GM19043 (cell line): ENCODE measurements around the gene MCFD2.
"Not testable (repeated sequence)": the region's sequence is repeated elsewhere in the genome, so short reads cannot be mapped to it uniquely, and the experiment has no call there.

Source experiments
- ATAC-seq: cut with Tn5 transposase; IDR thresholded peaks from one replicate; pipeline ENCODE4 v1.9.1; 2021; ENCODE audit warnings: low read depth; ENCODE audit not compliant: unreplicated experiment

MCFD2 gene

DNA sequence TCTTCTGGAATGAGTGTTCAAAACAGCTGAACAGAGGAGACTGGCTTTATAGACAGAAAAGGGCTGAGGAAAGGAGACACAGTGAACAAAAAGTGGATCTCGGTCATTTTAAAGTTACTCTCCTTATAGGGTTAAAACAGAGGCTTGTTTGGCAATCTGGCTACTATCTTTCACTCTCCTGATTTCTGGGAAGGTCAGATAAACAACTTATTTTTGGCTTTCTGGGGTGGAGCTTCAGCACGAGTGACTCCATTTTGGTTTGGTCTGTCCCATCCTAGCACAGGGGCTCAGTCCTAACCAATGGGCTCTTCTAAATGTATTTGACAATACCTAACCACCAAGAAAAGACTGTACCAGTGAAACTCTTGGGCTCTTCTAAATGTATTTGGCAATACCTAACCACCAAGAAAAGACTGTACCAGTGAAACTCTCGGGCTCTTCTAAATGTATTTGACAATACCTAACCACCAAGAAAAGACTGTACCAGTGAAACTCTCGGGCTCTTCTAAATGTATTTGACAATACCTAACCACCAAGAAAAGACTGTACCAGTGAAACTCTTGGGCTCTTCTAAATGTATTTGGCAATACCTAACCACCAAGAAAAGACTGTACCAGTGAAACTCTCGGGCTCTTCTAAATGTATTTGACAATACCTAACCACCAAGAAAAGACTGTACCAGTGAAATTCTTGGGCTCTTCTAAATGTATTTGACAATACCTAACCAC, 39.5 kb downstream of the MCFD2 start:
- ATAC-seq, result not testable (repeated sequence)

DNA sequence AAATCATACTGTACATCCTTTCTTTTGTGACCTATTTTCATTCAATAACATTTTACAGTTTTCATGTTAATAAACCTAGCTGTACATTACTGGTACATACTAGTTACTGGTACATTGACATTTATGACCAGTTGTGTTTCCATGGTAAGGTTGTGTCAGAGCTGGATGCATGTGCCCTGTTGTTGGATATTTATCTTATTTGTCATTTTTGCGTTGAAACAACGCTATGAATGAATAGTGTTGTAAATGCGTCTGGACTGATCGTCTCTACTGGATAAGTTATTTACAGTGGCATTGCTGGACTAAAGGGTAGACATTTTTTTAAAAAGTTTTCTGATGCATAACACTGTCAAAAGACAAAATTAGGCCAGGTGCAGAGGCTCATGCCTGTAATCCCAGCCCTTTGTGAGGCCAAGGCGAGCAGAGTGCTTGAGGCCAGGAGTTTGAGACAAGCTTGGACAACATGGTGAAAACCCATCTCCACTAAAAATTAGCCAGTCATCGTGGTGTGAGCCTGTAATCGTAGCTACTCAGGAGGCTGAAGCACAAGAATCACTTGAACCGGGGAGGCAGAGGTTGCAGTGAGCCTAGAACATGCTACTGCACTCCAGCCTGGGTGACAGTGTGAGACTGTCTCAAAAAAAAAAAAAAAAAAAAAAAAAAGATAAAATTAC, 40.2 kb downstream of the MCFD2 start:
- ATAC-seq, result no peak

DNA sequence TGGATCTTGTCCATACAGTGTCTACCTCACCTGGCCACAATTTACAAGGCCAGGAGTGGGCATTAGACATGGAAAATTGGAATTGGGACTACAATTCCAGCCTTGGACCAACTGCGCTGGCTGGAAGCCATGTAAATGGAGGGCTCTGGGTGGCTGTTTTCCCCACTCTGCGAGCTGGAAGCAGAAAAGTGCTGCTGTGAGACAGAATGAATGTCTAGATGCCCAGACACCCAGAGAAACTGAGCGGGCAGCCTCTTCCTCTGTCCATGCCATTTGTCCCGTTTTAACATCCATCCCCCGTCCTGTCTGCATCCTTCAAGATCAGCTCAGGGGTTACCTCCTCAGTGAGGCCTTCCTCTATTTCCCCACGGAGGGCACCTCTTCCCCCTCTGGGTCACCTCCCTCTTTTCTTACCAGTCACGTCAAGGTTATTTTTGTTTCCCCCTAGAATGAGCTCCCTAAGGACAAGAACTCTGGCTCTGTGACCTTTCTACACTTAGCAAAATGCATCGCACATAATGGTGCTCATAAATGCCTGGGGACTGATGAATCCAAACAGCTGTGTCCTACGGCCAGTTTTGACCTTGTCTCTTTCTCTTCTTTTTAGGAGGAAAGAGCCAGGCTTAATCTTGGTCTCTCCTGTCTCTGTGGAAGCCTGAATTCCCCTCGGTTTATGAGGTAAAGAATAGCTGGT, 41.2 kb downstream of the MCFD2 start:
- no peak for ATAC-seq

DNA sequence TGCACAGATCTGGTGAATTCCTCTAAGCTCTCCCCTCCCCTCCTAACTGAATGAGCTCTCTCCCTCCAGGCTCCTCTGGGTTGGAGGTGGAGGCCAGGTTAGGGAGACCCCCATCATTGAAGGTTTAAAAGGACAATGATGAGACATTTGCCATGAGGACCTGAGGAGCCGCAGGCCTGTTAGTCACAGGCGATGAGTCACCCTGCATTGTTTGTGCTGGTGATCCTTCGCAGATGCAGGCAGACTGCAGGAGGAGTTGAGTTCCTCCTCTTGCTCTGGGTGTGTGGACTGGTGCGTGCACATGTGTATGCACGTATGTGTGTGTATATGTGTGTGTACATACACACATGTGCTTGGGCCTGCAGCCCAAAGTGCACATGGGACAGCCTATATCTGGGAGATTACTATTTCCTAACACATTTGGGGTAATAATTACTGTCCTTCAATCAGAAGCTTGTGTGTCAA, 42.0 kb downstream of the MCFD2 start:
- ATAC-seq, result no peak

DNA sequence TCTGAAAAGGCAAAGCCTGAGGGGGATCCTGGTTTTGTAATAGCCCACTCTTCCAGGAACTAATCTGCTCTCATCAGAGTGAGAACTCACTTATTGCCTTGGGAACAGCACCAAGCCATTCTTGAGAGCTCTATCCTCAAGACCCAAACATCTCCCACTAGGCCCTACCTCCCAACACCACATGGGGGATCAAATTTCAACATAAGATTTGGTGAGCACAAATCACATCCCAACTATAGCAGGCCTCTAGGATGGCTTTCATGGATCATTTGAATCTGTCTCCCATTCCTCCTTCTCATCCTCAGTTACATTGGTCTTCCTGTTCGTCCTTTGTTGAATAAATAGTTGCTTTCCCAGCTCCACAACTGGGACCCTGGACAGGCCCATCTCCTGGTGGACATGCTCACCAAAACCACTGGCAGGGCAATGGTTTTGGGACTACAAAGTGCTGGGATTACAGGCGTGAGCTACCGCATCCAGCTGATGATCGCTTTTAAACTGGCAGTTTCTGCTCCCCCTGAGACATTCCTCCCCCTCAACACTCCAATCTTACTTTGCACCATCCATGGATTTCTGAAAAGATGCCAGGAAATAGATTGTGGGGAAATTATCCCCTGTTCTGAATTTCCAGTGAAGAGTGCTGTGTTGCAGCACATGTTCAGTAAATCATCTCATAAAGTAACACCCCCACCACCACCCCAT, 42.6 kb downstream of the MCFD2 start:
- ATAC-seq, result no peak

DNA sequence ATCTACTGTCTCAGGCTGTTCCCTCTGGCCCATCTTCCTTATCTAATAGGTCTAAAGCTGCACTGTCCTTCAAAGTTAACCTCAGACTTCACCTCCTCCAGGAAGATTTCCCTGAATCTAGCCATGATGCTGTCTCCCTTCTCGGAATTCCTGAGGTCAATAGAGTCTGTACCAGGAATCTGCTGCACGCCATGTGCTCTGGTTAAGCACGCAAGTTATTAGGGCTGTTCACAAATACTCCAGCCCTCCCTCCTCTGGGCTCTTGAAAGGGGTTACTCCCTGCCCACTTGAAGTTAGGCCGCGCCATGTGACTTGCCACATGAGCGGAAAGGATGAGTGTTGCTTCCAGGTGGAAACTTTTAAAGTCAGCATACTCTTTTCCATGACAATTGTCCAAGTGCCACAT, 43.6 kb downstream of the MCFD2 start:
- no peak for ATAC-seq

DNA sequence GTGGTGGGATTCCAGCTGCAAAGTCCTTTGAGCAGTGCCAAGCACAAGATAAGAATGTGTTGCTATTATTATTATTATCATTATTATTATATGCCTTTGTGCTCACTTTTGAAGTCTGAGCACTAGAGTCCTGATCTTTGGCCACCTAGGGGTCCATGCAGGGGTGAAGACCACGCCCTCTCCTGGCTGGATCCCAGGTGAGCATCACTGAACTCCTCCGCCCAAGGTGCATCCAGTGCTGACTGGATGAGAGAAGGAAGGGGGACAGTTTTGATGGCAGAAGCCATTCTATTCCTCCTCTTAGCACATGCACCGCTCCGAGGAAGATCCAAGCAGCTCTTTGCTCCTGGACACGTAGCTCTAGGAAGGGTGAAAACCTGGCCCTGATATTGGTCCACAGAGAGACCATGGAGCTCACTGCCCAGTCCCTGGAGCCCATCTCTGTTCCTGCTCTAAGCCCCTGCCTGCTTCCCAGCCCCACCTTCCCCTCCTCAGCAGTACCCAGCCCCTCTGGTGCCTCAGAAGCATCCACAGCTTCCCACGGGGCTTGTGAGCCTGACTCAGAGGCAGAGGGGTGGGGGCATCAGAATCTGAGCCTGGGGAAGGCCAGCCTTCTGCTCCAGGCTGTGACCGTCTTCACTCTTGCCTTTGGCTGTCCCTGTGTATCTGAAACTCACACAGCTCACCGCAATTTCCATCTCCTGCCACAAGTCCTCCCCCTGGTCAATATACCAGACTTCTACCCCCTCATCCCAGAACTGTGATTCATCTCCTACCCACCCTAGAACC, 45.4 kb downstream of the MCFD2 start:
- no peak for ATAC-seq

DNA sequence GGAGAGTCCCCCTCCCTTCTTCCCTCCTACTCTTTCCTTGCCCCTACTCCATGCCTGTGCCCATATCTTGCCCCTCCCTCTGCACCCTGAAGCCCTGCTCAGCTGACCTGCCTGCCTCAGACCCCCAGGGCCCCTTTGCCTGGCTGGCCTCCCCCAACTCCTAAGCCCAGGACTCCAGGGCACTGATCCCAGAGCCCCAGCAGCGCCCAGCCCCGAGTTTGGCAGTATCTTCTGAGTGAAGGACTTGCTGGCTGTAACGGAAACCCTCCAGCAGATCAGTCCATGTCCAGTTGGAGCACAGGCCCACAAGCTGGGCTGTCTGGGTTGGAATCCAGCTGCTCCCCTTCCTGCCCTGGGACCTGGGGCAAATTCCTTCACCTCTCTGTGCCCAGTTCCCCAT, 46.0 kb downstream of the MCFD2 start:
- no peak for ATAC-seq

DNA sequence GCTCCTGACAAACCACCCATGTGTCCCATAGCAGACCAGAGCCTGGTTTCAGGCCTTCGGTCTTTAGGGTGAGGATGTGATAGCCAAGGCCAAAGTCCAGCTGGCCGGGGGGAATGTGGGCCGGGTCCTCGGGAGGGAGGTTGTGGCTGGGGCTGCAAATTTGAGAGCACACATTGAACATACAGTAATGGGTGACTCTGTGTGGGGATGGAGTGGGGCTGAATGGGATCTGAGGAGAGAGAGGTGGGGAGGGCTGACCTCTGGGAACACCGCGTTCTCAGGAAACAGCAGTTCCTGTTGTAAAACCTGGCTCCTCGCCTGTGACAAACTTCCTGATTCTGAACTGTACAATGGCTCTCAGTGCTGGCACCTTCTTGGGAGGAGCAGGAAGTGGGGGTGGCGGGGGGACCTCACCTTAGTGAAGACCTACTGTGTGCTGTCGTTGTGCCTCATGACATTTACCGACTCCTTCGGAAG, 48.8 kb downstream of the MCFD2 start:
- ATAC-seq, result no peak

DNA sequence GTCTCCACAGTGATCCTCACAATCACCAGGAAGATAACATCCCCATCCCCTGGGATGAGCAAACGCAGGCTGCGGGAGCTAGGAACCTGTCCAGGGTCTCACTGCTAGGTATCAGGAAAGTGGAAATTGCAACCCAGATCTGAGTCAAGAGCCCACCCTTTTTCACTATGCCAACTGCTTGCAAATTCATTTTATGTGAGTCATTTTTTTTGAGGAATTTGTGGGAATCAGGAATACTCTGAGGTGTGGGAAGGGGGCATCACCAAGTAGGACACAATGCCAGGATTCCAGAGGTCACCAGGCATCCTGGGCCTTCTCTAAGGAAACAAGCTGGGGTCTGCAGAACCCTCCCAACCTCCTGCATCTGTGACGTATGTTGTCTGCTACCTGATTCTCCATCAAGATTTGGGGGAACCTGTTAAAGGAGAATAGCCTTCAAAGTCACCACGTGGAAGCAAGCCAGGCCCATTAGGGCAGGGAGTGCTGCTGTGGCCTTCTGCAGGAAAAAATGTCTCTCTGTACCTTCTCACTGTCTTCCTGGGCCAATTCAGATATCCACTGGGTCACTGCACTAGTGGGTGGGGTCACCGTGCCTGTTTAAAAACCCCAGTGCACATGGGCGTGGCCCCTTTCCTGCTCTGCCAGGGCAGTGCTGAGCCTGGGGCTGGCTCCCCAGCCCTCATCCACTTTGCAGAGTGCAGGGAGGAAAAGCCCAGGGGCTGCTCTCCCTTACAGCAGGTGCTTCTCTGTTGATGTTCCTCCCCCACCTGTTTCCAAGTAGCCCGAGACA, 50.2 kb downstream of the MCFD2 start:
- ATAC-seq, result no peak

DNA sequence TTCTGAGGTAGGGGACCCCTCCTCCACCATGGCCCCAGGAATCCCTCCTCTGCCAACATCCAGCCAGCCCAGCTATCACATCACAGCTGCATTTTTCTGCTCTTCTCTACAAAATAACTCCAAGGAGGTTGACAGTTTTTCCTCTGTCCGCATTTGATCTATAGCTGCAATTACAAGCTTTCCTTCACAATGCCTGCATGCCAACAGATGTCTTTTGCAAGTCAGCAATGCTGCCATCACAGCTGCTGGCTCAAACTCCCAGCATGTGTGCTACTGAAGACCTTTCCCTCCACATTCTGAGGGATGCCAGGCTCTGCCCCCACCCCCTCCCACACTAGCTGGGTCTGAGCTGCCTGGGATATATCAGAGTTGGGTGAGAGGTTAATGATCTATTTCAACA, 51.7 kb downstream of the MCFD2 start:
- ATAC-seq, result no peak

DNA sequence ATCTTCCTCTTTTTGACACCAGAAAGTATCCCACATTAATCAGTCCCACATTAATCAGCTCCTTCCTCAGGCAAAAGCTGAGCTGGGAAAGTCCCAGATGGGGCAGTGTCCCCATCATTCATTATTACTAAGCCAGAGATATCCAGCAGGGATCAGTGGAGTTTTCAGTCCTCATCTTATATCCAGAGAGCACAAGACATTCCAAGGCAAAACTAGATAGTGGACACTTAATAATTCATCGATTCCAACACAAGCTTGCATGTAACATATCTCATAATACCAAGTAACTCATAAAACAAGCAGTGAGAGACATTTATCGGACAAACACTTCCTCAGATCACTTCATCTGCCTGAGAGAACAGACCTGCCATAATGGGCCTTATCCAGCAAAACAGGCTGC, 53.1 kb downstream of the MCFD2 start:
- no peak for ATAC-seq

DNA sequence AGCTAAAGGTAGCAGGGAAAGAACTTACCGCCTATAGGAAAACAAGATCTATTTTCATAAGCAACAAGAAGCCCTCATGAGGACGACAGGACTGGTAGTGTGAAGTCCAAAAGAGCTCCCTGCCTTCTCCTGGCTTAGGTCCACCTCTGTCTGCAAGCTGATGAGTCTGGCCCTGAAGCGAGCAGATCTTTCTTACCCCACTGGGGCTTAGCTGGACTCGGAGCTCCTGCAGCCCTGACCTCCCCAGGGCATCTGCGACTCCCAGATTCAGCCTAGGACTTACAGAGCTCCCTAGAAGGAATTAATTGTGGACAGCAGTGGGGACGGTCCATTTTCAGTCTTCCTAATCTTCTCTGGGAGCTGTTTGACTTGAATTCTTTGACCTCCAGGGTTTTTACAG, 53.7 kb downstream of the MCFD2 start:
- ATAC-seq, result no peak

DNA sequence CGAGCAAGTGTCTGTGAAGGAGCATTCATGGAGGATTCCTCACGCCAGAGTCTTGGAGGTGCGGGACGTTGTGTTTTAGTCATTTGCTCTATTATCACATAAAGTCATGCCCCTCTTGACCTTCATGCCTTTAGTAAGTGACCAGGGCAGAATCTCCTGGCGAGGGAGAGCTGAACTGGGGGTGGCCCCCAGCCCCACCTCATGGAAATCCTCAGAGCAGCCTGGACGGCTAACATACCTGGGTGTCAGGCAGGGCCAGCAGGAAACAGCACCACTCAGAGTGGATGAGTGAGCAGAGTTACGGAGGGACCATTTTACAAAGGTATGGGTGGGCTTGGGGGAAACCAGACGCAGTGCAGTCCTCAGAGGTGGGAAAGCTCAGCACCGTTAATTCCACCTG, 56.1 kb downstream of the MCFD2 start:
- no peak for ATAC-seq

DNA sequence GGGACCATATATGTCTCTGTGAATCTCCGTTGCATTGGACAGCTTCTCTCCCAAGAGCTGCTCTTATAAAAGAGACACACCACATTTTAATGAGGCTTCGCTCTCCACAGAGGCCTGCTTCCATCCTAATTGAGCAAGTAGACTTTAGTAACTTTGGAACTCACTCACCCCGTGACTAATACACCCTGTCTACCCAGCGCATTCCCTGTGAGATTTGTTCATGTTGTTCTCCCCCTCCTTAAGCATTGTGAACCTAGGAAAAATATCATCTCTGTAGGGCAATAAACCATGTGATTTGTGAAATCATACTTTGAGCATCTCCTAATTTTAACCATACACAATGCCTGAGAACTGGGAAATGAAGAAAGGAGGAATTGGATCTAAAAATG, 56.9 kb downstream of the MCFD2 start:
- no peak for ATAC-seq

DNA sequence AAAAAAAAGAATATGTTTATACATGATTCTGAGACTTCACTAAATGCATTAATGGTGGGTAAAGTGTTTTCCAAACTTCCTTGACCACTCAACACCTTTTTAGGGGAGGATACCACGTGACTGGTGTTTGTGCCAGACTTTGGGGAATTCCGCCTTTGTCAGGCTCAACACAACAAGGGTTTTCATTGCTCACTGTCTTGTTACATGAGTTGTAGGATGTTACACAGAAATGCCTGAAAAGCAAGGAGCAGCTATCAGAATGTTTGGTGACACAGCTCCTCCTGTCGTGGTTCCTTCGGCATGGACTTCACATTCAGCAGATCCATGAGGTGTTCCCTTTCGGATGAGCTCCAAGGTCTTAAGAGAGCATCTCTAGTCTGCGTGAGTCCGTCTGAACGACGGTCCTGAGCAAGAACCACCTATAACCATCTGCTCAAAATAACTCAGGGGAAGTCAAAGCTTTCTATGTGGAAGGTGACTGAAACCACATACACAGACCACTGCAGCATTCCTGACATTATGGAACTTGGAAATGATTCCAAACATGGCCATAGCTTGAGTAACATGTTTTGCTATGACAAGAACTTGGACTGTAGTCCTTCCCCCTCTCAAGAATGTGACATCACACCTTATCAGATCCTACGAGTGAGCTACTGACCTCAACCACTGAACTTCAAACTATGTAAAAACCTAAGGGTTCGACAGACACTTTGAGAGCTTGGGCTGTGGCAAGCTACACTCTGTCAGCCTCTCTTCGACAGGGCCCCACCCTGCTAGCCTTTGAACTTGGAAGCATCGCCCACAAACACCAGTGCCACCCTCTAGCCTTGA, 57.5 kb downstream of the MCFD2 start:
- ATAC-seq, result no peak

DNA sequence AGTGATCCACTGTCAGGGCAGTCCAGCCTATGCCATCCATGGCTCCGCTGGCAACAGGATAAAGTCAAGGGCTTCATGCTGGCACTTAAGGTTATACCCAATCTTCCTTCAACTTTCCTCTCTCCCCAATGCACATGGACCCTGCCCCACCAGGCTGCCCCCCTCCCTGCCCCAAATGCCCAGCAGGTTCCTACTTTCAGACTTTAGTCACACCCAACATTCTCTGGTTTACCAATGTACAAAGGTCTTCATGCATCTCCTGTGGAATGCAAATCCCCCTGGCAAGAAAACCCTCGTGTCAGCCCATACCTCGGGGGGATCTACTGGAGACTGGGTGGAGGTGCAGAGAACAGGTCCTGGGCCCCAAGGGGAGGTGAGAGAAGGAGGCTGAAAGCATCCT, 59.3 kb downstream of the MCFD2 start:
- ATAC-seq, result no peak

DNA sequence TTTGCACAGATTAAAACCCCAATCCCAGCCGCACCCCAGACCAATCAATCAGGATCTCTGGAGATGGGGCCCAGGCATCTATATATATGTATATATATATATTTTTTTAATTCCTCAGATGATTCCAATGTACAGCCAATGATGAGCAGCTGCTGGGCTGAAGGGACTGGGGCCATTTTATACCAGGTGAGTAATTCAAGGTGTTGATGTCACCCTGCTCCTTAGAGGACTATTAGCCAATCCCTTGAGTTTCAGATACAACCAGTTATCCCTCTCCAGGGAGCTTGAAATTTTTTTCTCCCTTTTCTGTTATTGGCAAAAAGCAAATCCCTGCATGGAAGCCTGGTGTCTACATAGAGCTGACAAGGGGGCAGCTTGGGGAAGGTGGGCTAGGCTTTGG, 59.8 kb downstream of the MCFD2 start:
- ATAC-seq, result no peak

DNA sequence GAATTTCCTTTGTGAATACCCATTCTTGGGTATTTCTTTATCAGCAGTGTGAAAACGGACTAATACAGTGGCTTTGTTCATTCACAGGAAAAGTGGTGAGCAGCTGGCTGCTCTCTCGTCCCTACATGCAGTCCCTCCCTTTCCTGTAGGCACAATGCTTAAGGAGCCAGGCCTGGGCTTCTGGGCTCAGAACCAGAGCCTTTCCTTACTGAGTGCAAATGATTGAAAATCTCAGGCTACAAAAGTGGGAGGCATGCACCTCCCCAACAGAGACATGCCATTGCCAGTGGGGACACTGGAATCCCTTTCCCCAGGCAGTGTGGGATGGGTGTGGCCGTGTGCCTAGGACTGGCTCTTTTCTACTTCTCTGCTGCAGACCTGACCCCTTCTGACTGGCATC, 61.3 kb downstream of the MCFD2 start:
- ATAC-seq, result no peak
